NCI-H2081 (cell line): ENCODE measurements around the gene THEMIS2.

Experiments used
- DNase-seq, 2 experiments: peaks; one replicate each; lab custom pipeline; 2025; lab: John Stamatoyannopoulos, UW

The THEMIS2 gene

GRCh38 chr1:27885621-27886352 is 13.4 kb downstream of the THEMIS2 start:
- no peak for DNase-seq

- DNase-seq, result no peak
Measured at GRCh38 chr1:27886353-27886679, 14.0 kb downstream of the THEMIS2 start.

GRCh38 chr1:27886744-27887143 is 14.4 kb downstream of the THEMIS2 start:
- DNase-seq, result no peak

- DNase-seq, result no peak
Measured at GRCh38 chr1:27887215-27888021, 15.1 kb downstream of the THEMIS2 start.

DNA sequence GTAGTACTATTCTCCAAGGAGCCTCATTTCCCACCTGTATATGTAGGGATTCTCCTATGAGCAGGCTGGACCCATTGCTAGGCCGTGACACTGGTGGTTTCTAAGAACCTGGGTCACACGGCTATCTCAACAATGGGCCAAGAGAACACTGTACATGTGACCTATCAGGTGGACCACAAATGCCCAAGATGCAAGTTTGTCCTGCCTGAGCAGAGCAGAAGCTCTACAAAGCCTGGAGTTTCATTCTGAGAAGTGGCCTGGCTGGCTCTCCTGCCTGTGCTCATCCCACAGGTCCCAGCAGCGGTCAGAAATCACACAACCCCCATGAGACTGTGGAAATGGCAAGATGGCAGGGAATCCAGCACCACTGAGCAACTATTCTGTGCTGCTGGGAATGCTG is 17.2 kb downstream of the THEMIS2 start:
- no peak for DNase-seq

- no peak for DNase-seq
Measured at GRCh38 chr1:27891196-27891889, 19.0 kb downstream of the THEMIS2 start.

DNA sequence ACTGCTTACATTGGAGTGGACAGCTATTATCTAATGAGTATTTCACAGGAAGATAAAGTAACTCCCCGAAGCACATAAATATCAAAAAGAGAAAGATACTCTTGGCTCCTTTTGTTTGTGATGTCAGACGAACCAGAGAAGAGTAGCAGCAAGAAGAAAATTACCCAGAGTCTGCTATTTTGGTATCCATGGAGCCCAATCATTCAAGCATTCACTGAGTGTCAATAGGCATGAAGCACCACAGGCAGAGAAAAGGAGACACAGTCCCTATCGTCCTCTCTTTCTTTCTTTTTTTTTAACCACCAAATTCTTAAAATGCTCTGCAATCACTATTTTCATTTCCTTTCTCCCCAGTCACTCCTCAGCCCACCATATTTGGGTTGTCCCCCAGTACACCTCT is 22.2 kb downstream of the THEMIS2 start:
- no peak for DNase-seq

DNA sequence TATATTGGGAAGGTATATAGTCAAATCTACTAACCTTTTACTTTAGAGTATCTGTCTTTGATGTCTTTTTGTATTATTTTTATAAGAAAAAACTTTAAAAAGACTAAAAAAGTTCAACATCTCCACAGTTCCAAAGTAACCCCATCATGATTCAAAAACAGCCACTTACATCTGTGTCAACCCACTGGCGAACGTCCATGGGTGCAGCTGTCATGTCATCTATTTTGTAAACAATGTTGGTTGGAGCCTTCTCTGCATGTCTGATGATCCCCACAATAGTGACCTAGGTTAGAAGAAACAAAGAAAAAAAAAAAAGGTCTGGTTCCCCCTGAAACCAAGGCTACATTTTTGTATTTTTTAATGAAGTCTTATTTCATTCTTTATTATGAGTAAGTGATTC is 34.4 kb downstream of the THEMIS2 start:
- DNase-seq, result no peak

GRCh38 chr1:27912429-27912828 is 40.1 kb downstream of the THEMIS2 start:
- no peak for DNase-seq

- DNase-seq, result no peak
Measured at GRCh38 chr1:27915082-27915575, 42.8 kb downstream of the THEMIS2 start.

DNA sequence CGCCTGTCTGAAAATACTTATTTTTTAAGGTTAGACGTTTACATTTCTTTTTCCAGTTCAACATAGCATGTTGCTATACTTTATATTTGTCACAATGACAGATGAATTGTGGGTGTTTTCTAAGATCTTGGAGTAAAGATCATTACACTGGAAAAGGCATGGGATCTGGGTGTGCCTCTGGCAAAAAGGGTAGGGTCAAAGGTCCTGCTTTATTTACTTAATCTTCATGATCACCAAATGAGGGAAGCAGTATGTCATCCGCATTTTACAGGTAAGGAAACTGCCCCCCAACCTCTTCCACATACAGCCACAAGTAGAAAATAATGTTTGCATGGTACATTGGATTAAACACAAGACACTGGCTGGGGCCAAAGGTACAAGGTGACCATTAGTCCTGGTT is 49.9 kb downstream of the THEMIS2 start:
- no peak for DNase-seq

- no peak for DNase-seq
Measured at GRCh38 chr1:27928216-27928954, 56.0 kb downstream of the THEMIS2 start.

DNA sequence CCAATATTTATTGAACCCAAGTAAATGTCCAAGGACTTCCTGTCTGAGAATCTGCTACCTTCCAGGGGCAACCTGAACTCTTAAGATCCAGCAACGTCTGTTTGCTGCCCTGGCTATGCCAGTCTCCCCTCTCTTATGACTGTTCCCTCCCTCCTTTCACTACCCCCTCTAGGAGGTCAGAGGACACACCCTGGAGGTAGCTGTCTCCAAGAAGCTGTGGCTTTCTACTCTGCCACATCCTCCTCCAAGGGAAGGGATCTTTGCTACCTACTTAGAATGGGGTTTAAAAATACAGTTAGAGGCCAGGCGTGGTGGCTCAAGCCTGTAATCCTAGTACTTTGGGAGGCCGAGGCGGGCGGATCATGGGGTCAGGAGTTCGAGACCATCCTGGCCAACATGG is 58.8 kb downstream of the THEMIS2 start:
- DNase-seq, result no peak

DNA sequence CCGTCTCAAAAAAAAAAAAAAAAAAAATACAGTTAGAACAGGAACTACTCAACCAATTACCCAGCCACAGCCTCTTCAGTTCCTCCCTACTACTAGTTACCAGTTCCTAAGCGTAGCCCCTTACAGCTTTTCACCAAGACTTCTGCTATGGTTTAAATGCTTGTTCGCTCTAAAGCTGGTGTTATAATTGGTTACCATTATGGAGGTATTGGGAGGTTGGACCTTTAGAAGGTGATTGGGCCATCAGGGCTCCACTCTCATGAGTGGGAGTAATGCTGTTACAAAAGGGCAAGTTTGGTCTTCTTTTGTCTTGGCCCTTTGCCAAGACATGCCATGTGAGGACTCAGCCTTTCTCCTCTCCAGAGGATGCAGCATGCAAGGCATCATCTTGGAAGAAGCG is 59.4 kb downstream of the THEMIS2 start:
- DNase-seq, result no peak

- peak in 1 of 2 experiments; percentile 64 for DNase-seq
Measured at GRCh38 chr1:27934818-27935549, 62.6 kb downstream of the THEMIS2 start, which contains the start of gene SMPDL3B. Gene SMPDL3B (plus strand): TSS chr1:27935000. CDS start chr1:27935184, 184 bp downstream.

GRCh38 chr1:27935721-27936120 is 63.4 kb downstream of the THEMIS2 start:
- DNase-seq, result no peak
